ENCODE data around the gene EYA4.

- TF ChIP-seq CTCF (IDR thresholded peaks at IDR 0.05): no peak
- no peak for TF ChIP-seq POLR2A (IDR thresholded peaks at IDR 0.05)
Measured at GRCh38 chr6:133408132-133408531, 167.0 kb downstream of the EYA4 start.
